SKM-1 (cell line): ENCODE data around the gene UNC5C.
A peak's percentile ranks its signal among the peaks of the same experiment; 100 is the strongest.

Source experiments
- DNase-seq: peaks from one replicate; lab custom pipeline; 2025; ENCODE audit not compliant: unreplicated experiment; lab: John Stamatoyannopoulos, UW

The UNC5C gene

DNA sequence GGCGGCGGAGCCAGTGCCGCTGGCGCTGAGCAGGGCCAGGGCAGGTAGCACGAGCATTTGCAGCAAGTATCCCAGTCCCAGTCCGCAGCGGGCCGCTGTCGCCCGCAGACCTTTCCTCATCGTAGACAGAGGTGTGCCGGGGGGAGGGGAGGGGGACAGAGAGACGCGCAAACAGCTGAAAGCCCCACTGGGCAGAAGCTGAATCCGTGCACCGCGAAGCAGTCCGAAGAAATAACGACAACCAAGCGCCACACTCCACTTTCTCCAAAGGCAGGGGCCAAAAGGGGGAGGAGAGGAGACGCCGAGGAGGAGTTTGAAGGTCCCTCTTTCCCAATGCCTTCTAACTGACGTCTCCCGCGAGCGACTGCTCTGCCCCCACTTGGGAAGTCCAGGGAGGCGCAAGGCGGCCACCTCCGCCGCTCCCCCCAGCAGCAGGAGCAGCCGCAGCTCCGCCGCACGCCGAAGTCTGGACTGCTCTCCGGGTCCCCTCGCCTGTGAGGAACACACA lies at the start of gene UNC5C:
TSS of gene UNC5C (minus strand) at position 236 of the 508 bp plus-strand sequence.
- no peak for DNase-seq

DNA sequence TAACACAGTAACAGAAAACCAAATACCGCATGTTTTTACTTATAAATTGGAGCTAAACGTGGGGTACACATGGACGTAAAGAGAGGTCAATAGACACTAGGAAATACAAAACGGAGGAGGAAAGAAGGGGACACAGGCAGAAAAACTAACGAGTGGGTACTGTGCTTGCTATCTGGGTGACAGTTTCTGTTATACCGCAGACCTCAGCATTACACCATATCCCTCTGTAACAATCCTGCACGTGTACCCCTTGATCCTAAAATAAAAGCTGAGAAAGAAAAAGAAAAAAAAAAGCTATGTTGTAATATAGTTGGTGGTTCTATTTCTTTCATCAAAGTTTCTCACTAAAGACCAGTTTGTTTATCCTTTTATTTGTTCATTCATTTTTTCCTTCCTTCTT lies 47.9 kb upstream of the UNC5C start:
- no peak for DNase-seq

- no peak for DNase-seq
Measured at GRCh38 chr4:95594629-95595028, 45.9 kb upstream of the UNC5C start.

- DNase-seq = no peak
Measured at GRCh38 chr4:95594013-95594412, 45.2 kb upstream of the UNC5C start.

GRCh38 chr4:95591278-95591677 lies 42.5 kb upstream of the UNC5C start:
- DNase-seq = no peak

- no peak for DNase-seq
Measured at GRCh38 chr4:95590615-95591014, 41.8 kb upstream of the UNC5C start.

- DNase-seq = no peak
Measured at GRCh38 chr4:95585016-95585695, 36.4 kb upstream of the UNC5C start.

- no peak for DNase-seq
Measured at GRCh38 chr4:95580226-95580625, 31.5 kb upstream of the UNC5C start.

DNA sequence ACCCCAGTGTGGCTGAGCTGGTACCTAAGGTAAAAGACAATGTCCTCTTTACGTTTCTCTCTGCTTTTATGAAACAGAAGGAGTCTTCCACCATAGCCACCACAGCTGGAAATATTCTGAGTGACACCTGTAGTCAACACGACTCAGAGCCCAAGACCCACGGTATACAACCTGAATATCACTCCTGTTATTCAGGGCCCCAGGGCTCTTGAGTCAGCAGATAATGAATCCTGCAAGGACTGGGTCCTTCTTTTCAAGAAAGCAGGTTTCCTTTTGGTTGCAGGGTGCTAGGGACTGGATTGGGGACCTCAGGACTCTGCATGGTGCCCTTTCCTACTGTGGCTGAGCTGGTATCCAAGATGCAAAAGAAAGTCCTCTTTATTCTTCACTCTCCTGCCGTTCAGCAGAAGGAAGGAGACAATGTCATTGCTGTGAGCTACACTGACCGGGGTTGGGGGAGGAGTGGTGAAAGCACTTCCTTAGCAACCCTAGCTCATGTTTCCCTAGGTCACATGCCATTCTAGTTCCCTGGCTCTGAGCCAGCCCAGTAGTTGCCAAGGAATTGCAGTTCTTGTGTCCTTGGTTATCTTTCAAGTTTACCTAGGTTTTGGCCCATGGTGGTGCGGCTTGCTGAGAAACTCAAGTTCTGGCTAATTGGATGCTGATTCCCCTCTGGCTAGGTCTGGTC lies 23.7 kb upstream of the UNC5C start:
- DNase-seq = peak; percentile 80

DNA sequence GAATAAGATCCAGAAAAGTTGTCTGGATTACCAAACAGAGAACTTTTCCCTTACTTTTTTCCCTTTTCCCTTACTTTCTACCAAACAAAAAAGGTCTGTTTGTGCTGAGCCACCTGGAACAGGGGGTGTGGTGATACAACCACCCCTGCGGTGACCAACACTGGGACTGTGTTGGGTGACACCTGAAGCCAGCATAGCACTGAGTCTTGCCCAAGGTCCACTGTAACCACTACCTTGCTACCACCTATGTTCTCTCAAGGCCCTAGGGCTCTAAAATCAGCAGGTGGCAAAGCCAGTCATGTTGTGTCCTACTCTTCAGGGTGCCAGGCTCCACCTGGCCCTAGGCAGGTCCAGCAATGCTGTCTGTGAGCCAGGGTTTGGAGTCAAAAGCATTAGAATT lies 22.8 kb upstream of the UNC5C start:
- DNase-seq = no peak

DNA sequence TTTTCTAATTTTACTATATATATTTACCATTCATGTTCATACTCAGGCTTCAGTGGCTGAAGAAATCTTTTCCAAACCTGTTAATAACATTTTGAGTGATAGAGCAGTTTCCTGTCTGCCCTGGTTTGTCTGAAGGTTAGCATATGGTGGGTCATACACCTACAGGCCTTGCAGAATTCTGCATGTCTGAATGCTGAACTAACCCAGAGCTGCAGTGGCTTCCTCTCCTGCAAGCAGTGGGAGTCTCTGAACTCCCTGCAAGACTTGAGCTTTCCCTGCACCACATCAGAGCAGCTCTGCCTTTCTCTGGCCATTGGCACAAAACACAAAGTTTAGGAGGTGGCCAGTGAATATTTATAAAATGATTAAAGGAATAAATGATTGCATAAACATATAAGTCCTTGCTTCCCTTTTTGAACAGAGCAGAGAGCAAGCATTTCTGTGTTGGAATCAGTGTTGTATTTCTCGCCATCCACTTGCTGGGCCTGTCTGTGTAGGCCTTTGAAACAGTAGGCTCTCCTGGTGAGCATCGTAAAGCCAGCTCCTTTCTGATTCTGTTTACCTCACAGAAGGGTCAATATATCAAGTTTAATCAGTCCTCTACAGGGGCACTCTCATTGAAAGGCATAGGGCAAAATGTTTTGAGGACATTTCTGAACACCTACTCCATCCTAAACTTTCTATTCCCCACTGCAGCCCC lies 15.0 kb upstream of the UNC5C start:
- no peak for DNase-seq

- no peak for DNase-seq
Measured at GRCh38 chr4:95560774-95561173, 12.0 kb upstream of the UNC5C start.

DNA sequence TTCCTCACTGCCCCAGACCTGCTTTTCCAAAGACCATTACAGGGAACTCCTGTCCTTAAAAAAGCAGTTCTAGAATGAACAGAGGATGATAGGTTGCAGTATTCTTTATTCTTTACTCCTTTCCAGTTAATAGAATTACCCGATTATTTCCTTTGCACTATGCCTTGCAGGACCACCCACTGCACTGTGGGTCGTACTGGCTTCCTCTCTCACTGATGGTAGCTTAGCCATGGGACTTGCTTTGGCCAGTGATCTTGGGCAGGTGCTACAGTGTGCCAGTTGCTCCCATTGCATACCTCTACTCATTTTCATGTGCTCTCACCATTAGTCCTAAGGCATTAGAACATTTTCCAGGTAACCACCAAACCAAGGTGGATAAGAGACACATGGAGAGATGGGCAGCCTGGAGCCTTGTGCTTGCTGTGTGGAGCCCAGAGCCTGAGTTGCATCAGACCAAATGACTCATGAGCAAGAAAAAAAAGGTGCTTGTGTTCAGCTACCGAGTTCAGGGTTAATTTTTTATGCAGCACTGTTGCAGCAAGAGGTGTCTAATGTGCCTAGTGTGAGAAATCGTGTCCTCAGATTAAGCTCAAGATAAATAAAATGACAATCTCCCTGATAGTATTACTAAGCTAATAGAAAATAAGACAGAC lies 7.6 kb upstream of the UNC5C start:
- no peak for DNase-seq

GRCh38 chr4:95552942-95553550 lies 4.3 kb upstream of the UNC5C start:
- DNase-seq = no peak

DNA sequence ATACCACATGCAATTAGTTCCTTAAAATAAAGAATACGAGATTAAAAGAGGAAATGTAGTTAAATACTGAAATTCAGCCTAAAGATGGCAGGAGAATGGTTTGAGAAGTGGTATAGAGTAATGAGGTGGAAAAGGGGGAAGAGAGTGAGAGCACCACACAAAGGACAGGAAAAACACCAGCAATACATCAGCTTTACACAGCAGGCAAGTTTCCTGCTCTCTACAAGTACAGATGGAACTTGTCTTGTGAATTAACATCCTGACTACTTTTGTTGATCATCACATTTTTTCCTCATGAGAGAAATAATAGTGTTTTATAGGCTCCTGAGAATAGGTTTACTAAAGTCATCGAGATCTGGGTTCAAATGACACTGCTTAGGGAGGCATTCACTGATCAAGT lies 2.9 kb upstream of the UNC5C start:
- DNase-seq = no peak

GRCh38 chr4:95550115-95550987 lies 1.6 kb upstream of the UNC5C start:
- DNase-seq = no peak

DNA sequence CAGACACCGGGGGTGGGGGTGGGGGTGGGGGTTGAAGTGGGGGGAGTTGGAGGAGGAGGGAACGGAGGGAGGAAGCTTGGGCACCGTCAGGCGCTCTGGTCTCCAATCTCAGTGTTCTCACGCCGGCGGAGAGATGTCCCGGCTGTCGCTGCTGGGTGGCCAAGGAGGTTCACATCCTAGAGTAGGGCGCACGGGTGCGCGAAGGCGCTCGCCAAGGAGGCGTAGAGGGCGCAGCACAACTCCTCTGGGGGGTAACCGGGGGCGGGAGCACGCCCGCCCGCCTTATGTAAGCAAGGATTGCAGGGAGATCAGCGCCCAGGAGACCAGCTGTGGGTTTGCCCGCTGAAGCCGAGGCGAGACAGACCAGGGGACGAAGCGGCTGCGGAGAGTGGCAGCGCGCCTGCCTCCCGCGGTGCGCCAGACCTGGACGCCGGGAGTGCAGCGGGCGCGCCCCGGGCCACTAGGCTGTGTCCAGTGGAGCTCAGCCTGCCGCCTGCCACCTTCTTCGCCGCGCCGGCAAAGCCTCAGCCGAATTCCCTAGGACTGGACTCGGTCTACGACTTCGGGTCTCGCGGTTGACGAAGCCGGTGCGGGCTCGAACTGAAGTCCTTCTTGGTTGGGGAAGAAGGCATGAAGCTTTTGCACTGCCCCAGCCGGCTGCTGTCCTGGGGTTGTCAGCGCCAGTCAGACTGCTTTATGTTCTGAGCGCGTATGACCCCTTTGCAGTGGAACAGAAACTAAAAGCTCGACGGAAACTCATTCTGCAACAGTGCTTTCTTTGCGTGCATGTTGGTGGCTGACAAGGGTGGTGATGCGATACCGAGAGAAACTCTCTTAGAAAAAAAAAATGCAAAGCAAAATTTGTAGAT lies 707 bp upstream of the UNC5C start:
- DNase-seq = peak; percentile 11

GRCh38 chr4:95547715-95548471 lies 880 bp downstream of the UNC5C start:
- DNase-seq = no peak
